Immature natural killer cell (primary cell): ENCODE results near the gene CNOT6L. TPM values are rescaled to one million over a fixed set of nuclear protein-coding genes. Genes with fewer than 3 reads are reported as not detected.

ENCODE experiments used
- DNase-seq, 3 donors: peaks; one replicate each; pipeline ENCODE4 v3.0.0; 2022; ENCODE audit warnings: mixed read lengths in 1 of 3
- H3K27ac Mint-ChIP-seq, 6 donors: one replicate each; pipeline ENCODE4 v1.8.0; 2020; ENCODE audit warnings: mixed read lengths in 6 of 6, mild to moderate bottlenecking in 5 of 6, inconsistent platforms in 4 of 6, moderate library complexity in 3 of 6
- H3K27me3 Mint-ChIP-seq, 3 donors: one replicate each; pipeline ENCODE4 v1.8.0; 2020 to 2021; ENCODE audit warnings: low read depth in 3 of 3, mild to moderate bottlenecking in 3 of 3, mixed read lengths in 3 of 3, moderate library complexity in 3 of 3, inconsistent platforms in 1 of 3
- H3K36me3 Mint-ChIP-seq, 3 donors: one replicate each; pipeline ENCODE4 v1.8.0; 2020; ENCODE audit warnings: mixed read lengths in 3 of 3, inconsistent platforms in 2 of 3, mild to moderate bottlenecking in 2 of 3
- H3K4me1 Mint-ChIP-seq, 2 donors: one replicate each; pipeline ENCODE4 v1.8.0; 2020; ENCODE audit warnings: inconsistent platforms in 2 of 2, mild to moderate bottlenecking in 2 of 2, mixed read lengths in 2 of 2, moderate library complexity in 1 of 2
- H3K4me3 Mint-ChIP-seq, 5 donors: one replicate each; pipeline ENCODE4 v1.8.0; 2020; ENCODE audit warnings: mild to moderate bottlenecking in 5 of 5, mixed read lengths in 5 of 5, inconsistent platforms in 3 of 5, moderate library complexity in 3 of 5
- H3K9me3 Mint-ChIP-seq, 6 donors: one replicate each; pipeline ENCODE4 v1.8.0; 2020; ENCODE audit warnings: mild to moderate bottlenecking in 6 of 6, mixed read lengths in 6 of 6, inconsistent platforms in 4 of 6, moderate library complexity in 3 of 6
- polyA plus RNA-seq, 3 donors: library from polyadenylated mRNA; unstranded; fragments of 300-500 nt; fragmentation: Illumina TruSeq; gene quantifications; one replicate each; pipeline ENCODE4 v1.2.3, GENCODE V29; 2021

CNOT6L gene
- polyA plus RNA-seq, 3 donors from 2014 or later: 26.0 to 61.8 (median 46.4) TPM

DNA sequence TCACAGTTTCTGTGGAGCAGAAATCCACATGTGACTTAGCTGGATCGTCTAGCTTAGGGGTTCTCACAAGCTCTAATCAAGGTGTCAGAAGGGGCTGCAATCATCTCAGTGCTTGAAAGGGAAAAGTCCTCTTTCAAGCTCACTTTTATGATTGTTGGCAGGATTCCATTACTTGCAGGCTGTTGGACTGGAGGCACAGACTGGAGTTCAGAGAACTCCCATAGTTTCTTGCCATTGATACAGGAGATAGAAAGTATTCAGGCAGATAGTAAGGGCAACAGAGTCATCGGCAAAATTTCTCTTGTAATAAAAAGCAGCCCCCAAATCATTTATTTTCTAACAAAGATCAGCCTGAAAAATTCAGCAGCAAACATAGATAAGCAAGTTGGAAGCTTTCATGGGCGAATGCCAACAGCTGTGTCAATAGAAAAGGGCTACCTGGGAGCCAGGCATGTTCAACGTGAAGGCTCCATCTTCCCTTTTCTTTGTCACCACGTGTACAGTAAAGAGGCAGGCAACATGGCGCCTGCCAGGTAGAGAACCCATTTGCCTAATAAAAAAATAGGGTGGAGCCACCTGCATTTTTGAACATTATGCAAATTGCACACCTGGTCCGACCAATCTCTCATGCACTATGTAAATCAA is 149.1 kb downstream of the CNOT6L start:
- peaks cover 0 to 6% (median 0%) of the 10 kb centered on the region in 3 donors for H3K36me3 Mint-ChIP-seq
- no peak for DNase-seq
- H3K9me3 Mint-ChIP-seq: peaks cover 0 to 1% (median 0%) of the 10 kb centered on the region in 6 donors
- no peaks in the 10 kb centered on the region for H3K4me1 Mint-ChIP-seq
- H3K4me3 Mint-ChIP-seq: no peak overlapping the region
- no peak overlapping the region for H3K27ac Mint-ChIP-seq
- peaks cover 0 to 3% (median 3%) of the 10 kb centered on the region in 3 donors for H3K27me3 Mint-ChIP-seq

DNA sequence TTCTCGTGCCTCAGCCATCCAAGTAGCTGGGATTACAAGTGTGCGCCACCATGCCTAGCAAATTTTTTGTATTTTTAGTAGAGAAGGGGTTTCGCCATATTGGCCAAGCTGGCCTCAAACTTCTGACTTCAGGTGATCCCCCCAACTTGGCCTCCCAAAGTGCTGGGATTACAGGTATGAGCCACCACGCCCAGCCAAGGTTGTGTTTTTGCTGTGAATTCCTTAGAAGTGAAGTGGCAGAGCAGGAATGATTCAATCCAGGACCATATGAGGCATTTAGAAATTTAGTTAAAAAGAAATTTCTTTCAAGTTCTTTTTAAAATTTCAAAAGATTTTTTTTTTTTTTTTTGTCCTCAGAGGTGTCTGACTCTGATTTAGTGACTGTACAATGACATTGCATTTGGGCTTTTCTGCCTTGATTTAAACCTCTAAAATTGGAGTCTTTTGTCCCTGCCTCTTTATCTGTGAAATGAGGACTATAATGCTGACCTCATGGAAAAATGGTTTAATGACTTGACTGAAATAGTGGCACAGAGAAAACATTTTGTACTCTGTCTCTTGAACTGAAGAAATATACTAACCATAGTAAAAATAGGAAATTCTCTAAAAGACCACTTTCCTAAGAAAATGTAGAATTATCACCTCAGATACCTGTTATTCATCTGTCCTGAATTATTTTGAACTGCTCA is 153.6 kb downstream of the CNOT6L start:
- Mint-ChIP-seq H3K27ac (no peak overlapping the region), H3K27me3 (peaks cover 0 to 3% (median 3%) of the 10 kb centered on the region in 3 donors), H3K4me3 (no peak overlapping the region), H3K4me1 (no peaks in the 10 kb centered on the region), H3K9me3 (peaks cover 0 to 1% (median 0%) of the 10 kb centered on the region in 6 donors), H3K36me3 (peaks cover 0 to under 1% (median 0%) of the 10 kb centered on the region in 3 donors)
- DNase-seq: no peak

Other genes with a start within 250 kb of the CNOT6L start
- gene CXCL13, start 213.5 kb downstream of the CNOT6L start, polyA plus RNA-seq: not detected
- 10 to 100 TPM; 18.1 to 33.2 (median 24.4) TPM for gene MRPL1, start 43.5 kb upstream of the CNOT6L start, polyA plus RNA-seq
- not detected for gene FRAS1, start 238.0 kb upstream of the CNOT6L start, polyA plus RNA-seq